HG03432 (cell line): ENCODE measurements around the gene CAPN5.
A peak's percentile ranks its signal among the peaks of the same experiment; 100 is the strongest.

ENCODE experiments used
- ATAC-seq: cut with Tn5 transposase; IDR thresholded peaks from one replicate; pipeline ENCODE4 v1.9.1; 2021; ENCODE audit warnings: mild to moderate bottlenecking, moderate library complexity; ENCODE audit not compliant: unreplicated experiment

Gene CAPN5

GRCh38 chr11:77063407-77063806 lies 3.4 kb upstream of the CAPN5 start:
- no peak for ATAC-seq

GRCh38 chr11:77063861-77064260 lies 2.9 kb upstream of the CAPN5 start:
- no peak for ATAC-seq

DNA sequence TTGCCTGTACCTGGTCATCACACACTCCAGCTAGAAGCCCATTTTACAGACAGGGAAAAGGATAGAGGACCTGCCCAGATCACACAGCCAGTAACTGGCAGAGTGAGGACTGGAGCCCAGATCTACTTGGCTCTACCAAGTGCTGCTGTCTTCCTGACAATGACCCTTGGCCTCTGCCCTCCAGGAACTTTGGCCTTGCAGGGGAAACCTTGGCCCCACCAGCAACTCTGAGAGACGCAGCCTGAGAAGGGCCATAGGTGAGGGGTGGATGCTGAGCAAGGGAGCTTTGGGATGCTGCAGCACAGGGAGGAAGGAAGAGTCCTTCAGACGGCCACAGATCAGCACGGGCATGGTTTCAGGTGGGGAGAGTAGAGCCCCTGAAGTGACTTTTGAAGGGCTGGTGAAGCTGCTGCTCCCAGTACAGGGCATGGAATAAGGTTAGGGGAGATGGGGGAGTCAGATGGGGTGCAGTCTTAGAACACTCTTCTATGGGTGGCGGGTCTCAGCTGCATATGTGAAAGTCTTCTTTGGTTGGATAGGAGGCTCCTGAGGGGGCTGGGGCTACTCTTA lies 2.0 kb upstream of the CAPN5 start:
- ATAC-seq = no peak

- peak; percentile 7 for ATAC-seq
Measured at GRCh38 chr11:77065878-77066228, 918 bp upstream of the CAPN5 start.

DNA sequence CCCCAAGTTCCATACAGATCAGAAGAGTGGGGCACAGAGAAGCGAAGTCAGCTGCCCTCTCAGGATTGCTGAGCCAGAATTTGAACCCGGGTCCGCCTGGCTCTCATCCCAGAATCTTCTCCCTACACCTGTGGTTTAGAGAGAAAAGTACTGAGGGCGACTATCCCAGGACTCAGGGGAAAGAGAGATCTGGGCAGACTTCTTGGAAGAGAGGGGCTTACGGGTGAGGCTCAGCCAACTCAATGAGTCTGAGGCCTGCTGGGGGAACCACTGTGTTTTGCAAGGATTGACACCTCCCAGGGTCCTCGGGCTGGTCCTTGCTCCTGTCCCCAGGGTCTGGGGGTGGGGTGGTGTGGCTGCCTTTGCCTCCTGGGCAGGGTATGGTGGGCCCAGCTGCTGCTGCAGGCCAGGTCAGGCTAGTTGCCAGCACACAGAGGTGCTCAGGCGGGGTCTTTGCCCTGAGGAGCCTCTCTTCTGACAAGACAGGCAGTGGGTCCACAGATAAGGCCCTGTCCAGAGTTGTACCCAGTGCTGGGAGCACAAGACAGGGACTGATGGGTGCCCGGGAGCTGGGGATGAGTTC lies 1.2 kb downstream of the CAPN5 start:
- no peak for ATAC-seq

- no peak for ATAC-seq
Measured at GRCh38 chr11:77068457-77069335, 1.9 kb downstream of the CAPN5 start.

DNA sequence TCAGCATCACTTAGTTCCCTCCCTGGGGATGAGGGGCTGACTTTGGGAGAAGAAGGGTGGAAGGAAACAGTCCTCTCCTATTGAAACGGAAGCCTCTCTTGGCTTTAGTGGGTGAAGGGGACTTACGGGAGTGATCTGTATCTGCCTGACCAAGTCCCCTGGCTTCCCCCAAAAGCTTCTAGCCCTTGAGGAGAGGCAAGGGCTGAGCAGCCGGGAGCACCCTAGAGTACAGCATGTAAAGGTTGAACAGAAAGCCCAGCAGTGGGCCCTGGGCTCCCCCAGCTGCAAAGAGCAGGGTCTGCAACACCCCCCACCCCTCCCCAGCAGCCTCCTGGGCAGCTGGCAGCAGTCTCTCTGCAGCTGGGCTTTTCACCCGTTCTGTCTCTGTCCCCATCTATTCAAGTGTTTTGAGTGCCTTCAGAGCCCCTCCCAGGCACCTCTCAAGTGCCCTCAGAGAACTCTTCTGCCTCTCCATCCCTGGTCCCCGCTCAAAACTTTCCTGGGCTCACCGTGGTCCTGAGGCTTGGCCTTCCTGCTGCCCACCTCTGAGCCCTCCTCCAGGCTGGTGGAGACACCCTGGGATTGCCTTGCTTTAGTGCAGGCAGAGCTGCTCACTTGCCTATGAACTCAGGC lies 2.7 kb downstream of the CAPN5 start:
- no peak for ATAC-seq

- no peak for ATAC-seq
Measured at GRCh38 chr11:77069969-77070582, 3.3 kb downstream of the CAPN5 start.

GRCh38 chr11:77071077-77071476 lies 4.3 kb downstream of the CAPN5 start:
- no peak for ATAC-seq

GRCh38 chr11:77071671-77072605 lies 5.2 kb downstream of the CAPN5 start:
- no peak for ATAC-seq

DNA sequence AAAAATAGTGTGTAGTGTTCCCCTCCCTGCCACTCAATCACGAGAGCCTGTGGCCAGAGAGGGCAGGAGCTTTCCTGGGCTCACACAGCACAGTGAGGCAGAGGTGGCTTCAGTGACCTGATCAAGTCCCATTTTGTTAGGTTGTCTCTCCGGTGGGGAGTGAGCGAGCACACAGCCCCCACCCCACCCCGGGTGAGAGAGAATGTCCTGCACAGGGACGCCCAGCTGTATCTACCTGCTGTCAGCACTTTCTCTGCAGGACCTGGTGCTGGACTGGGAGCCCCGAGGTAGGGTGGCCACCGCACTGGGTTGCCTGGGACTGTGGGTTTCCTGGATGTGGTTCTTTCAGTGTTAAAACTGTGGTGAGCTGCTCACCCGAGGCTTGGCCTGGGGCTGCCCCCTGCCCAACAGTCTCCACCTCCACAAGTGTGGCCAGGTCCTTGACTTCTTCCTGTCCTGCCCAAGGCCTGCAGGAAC lies 6.1 kb downstream of the CAPN5 start:
- ATAC-seq = no peak

- ATAC-seq = no peak
Measured at GRCh38 chr11:77073328-77074001, 6.7 kb downstream of the CAPN5 start.

GRCh38 chr11:77074205-77074604 lies 7.4 kb downstream of the CAPN5 start:
- no peak for ATAC-seq

DNA sequence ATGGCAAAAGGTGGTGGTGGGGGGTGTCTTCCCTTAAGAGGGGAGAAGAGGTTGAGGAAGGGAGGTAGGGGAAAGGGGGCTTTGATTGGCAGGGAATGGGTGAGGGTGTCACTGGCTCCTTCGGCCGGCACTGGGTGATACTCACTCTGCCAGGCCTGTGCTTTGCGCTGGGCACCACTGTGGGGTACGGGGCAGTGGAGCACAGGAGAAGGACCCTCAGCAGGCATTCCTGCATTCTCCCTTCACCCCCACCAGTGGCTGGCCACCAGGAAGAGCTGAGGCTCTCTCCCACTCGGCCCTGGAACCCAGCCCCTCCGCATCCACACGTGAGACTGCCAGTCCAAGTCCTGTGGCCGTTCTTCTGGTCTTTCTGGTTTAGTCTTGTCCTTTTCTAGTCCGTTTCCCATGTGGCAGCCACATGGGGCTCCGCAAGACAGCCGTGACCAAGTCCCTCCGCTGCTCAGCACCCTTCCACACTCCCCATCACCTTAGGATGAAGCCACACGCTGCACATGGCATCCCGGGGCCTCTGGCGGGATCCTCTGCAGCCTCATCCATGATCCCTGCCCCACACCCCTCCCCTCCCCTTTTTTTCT lies 8.0 kb downstream of the CAPN5 start:
- ATAC-seq = no peak

DNA sequence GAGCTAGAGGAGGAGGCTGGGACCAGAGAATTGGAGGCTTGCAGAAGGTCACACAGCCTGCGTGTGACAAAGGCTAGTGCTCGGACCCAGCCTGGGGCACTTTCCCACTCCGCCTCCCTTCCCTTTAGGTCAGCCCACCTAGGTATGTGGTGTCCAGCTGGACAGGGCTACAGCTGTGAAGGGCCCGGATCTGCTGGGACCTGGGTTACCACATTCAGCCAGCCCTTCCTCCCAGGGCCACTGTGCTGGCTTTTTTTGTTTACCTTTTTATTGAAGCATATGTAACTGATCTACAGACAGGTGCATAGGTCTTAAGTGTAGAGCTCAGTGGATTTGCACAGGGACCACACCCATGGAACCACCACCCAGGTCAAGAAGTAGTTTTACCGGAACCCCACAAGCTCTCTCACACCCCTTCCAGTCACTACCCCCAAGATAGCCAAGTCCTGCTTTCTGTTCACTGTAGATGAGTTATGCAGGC lies 8.7 kb downstream of the CAPN5 start:
- ATAC-seq = no peak

- no peak for ATAC-seq
Measured at GRCh38 chr11:77079666-77080065, 12.9 kb downstream of the CAPN5 start.

- no peak for ATAC-seq
Measured at GRCh38 chr11:77080643-77081210, 14.0 kb downstream of the CAPN5 start.

GRCh38 chr11:77081381-77081851 lies 14.6 kb downstream of the CAPN5 start:
- ATAC-seq = no peak
